Stimulated activated CD4-positive, alpha-beta T cell treated with anti-CD3 and anti-CD28 coated beads, TNF-alpha, amount 100 ng/mL, for 24 hours (primary cell): ENCODE data around the gene GNG3.
"Not testable (repeated sequence)": the region's sequence is repeated elsewhere in the genome, so short reads cannot be mapped to it uniquely, and the experiment has no call there.

Source experiments
- DNase-seq, 3 experiments: peaks; one replicate each; pipeline ENCODE4 v3.0.0-alpha.2; 2020; ENCODE audit warnings: low read depth in 3 of 3

GNG3 gene

DNA sequence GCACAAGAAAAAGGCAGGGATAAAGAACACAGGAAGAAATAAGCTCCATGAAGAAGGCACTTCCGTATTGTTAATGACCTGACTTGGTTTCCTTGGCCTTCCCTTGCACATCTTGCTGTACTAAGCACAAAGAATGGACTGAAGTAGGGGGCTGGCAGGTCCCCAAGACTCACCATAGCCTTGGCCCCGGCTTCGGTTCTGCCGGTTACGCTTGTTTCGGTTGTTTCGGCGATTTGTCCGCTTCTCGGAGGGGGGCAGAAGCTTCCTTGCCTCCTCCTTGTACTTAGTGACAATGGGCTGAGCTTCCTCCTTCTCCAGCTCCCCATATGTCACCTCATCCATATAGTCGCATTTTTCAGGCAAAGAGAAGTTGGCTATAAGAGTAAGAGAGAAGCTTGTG is 9.3 kb downstream of the GNG3 start:
- no peak for DNase-seq

DNA sequence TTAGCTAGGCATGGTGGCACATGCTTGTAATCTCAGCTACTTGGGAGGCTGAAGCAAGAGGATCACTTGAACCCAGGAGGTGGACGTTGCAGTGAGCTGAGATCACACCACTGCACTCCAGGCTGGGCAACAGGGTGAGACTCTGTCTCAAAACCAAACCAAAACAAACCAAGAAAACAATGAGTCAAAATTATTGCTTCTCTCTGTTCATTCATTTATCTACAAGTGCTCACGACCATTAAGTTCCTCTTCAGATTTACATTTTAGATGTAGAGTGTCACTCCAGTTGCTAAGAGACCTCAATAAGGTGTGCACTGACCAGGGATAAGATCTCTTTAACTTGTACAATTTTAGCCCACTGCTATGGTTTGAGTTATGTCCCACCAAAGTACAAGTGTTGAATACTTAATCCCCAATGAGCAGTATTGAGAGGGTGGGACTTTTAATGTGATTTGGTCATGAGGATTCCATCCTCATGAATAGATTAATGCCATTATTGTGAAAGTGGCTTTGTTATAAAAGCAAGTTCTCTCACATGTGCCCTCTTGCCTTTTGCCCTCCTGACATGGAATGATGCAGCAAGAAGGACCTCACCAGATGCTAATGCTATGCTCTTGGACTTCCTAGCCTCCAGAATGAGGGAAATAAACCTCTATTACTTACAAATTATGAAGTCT is 12.0 kb downstream of the GNG3 start:
- no peak for DNase-seq

DNA sequence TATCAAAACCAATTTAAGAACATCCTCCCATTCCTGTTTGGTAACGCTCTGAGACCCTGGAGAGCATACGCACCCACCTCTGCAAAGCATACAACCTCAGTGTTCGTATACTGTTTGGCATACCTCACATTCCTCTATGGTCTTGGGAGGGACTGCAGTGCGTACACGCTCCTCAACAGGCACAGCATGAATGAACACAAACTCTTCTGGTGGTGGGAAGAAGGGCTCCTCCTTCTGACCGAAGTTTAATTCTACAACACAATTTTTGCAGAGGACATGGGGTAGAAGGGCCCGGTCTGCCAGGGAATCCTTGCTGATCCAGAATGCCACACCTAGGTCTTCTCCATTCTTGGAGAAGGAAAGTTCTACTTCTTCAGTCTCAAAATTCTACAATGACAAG is 14.5 kb downstream of the GNG3 start:
- no peak for DNase-seq

DNA sequence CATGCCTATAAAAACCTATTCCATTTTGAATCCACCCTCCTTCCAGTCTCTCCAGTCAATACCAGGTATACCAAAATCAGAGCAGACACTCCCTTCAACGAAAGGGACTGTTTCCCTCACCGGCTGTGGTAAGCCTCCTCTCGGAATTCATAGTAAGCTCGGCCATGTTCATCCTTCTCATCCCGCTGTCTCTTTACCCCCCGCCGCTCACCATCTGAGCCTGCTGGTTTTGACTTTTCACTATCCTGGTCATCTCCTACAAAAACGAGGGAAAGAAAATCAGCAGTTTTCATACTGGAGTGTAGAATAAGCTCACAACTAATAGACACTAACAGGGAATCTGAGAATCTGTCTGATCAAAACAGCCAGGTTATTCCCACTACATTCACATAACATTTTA is 16.7 kb downstream of the GNG3 start:
- DNase-seq: no peak

DNA sequence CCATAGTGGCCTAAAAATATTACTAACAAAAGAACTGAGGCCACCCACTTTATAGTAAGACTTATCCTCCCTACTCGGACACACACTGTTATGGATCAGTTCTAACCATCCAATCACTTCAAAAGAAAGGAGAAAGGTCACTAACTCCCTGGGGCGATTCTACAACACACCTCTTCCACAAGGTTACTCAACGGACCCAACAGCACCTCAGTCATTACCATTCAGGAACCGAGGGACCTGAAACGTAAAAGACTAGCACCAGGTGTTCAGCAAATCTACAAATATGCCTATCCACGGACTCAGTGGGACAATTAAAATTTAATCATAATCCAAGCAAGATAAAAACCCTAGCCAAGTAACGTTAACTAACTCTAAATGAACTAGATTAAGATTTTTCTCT is 18.2 kb downstream of the GNG3 start:
- DNase-seq: no peak

DNA sequence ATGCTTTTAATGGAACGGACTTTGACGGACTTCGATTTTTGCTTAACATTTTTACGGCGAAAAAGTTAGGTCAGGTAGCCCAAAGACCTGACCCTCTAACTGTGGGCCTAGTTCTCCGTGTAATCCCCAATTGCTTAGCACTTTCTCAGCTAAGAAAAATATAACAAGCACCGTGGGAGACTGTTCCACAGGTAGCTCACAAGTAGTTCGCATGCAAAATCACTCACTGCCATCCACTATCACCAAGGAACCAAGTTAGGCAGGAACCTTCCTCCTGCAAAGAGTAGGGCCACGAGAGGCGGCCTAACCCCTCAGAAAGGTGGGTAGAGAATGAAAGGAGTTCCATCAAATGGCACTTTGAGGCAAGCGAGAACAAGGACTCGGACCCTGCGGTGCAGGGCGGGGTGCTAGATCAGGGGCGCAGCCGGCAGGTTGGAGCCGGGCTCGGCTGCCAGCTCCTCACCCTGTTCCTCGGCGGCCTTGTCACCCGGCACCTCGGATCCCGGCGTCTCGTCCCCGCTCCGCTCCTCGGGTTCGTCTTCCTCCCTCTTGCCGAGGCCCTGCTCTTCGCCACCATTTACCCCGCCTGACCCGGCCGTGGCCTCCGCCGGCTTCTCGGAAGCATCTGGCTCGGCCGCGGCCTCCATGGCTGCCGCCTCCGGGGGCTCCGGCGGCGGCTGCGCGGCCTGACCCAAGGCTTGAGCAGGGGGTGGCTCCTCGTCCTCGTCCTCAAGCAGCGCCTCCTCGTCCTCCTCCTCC is 18.9 kb downstream of the GNG3 start:
- DNase-seq: no peak

DNA sequence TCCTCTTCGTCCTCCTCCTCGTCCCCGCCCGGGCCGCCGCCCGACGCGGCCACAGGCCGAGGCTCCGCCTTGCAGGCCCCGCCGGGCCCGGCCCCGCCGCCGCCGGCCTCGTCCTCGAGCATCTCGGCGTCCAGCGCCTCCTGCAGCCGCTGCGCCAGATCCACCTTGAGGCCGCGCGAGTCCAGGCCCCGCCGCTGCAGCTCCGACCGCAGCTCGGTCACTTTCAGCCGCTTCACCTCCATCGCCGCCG is 19.4 kb downstream of the GNG3 start:
- DNase-seq: no peak

DNA sequence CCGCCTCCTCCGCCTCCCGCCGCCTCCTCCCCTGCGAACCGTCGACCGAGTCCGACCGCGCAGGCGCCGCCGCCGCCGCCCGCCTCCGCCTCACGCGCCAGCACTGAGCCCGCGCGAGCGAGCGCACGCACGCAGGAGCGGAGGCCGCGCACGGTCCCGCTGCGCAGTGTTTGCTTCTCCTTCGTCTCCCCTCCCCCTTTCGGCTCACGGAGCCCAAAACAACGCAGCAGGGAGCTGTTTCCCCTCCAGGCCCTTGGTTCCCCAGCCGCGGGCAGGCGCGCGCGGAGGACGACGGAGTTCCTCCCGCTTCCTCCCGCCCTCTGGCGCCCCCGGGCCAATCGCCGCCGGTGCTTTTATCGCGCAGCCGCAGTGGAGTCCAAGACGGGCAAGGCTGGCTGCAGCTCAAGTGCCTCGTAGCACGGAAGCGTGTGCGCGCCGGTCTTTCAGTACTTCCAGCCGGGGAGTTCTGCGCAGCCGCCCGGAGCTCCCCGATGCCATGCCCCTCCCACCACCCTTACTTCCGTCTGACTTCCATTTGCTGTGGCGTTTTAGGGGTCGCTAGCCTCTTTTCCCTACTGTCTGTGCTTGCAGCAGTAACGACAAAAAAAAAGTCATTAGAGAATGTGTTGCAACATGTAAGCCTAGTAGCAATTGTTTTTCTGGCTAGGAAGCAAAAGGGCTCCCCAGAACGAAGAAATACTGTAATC is 19.8 kb downstream of the GNG3 start, which contains the start of gene HNRNPUL2:
HNRNPUL2 (minus strand) TSS at position 293 of the 707 bp plus-strand sequence. CDS start 301 bp downstream, outside the sequence.
- DNase-seq: peak; percentile 96 to 98 (median 98)

DNA sequence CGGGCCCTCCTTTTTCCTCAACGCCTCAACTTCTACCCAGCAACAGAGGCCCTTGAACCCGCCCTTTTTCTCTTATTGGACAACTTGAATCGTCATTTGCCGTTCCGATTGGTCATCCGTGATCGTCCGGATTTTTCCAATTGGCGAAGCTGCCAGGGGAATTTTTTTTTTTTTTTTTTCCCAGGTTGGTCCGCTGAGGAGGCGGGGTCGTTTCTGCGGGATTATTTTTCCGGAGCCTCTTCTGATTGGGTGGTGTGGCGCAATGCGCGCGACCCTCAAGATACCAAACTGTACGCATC is 20.3 kb downstream of the GNG3 start:
- peak; percentile 73 to 79 (median 78) for DNase-seq

DNA sequence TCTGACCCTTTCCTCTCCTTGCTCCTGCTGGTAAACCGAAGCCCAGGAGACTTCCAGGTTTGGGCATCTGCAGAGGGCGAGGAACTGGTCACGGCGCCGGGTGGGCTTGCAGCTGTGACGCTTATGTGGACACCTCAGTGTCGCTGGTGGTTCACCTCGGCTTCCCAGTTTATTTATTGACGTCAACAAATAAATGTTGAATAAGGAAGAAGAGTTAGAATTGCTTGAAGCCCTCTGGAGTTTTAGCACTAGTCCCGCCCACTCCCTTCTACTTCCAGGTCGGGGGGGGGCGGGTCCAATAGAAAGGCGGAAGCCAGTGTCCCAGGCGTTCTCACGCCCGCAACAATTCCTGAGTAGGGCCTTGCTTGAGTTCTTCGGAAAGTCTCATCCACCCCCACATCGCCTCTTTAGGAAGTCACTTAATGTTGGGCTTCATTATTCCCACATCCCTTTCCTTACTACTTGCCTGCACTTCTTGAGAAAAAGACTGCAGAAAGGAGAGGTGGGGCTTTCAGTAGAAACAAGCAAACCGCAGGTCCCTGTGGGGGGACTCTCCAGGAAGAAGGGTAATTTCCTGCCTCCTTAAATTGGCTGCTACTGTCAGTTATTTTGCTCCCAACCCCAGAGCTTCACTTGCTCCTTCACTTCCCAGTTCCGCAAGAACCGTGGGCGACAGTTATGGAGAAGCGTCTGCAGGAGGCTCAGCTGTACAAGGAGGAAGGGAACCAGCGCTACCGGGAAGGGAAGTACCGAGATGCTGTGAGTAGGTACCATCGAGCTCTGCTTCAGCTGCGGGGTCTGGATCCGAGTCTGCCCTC is 20.9 kb downstream of the GNG3 start, which contains the start of gene TTC9C:
TTC9C (plus strand) TSS at position 316 of the 818 bp plus-strand sequence; CDS start at position 679, 363 bp downstream.
- DNase-seq: peak; percentile 67 to 84 (median 73)

DNA sequence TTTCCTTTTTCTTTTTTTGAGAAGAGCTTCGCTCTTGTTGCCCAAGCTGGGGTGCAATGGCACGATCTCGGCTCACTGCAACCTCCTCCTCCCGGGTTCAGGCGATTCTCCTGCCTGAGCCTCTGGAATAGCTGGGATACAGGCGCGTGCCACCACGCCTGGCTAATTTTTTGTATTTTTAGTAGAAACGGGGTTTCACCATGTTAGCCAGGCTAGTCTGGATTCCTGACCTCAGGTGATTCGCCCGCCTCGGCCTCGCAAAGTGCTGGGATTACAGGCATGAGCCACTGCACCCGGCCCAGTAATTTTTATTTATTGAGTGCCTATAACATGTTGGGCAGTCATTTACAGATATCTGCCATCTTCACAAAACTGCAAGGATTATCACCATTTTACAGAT is 22.6 kb downstream of the GNG3 start:
- DNase-seq: not testable (repeated sequence)

DNA sequence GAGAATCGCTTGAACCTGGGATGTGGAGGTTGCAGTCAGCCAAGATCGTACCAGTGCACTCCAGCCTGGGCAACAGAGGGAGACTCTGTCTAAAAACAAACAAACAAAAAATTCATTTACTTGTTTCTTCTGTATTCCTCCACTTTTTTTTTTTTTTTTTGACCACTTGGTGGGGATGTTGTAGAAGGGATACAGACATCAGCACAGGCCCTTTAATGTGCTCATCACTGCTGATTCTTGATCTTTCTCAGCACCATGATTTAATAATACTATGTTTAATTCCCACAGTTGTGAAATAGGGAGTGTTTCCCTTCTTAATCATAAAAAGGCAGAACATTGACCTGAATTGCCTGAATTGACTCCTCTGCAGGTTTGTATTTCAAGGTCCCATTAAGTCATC is 25.4 kb downstream of the GNG3 start:
- no peak for DNase-seq

DNA sequence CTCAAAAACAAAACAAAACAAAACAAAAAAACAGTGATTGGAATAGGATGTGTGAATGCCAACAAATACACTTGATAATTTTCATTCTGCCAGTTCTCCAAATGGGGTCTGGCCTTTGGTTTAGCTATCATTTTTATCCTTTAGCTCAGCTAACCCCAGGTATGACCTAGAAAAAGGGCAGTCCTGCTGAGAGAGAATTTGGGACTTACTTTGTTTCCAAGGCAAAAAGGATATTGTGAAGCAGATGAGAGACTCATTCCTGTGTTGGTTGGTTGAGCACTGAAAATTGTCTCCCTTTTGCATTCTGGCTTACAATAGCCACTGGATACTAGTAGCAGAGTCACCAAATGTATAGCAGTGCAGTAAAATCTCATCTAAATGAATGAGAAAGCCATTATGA is 29.7 kb downstream of the GNG3 start:
- no peak for DNase-seq

DNA sequence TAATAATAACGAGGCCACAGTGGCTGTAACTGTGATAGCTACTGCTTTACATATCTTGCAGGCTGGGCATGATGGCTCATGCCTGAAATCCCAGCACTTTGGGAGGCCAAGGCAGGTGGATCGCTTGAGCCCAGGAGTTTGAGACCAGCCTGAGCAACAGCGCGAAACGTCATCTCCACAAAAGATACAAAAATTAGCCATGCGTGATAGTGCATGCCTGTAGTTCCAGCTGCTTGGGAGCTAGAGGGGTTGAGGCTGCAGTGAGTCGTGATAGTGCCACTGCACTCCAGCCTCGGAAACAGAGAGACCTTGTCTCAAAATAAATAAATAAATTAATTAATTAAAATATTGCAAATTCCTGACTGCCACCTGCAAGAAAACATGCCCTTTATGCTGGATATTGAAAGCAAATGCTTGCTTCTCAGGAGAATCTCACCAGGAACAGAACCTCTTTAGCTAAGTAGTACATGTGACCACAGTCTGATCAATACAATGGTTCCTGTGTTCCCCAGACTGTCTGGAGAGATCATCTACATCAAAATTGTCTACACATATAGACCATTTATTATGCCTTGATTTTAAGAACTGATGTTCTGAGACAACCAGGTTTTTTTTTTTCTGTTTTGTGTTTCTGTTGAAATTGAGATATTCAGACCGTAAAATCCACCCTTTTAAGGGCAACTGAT is 40.1 kb downstream of the GNG3 start:
- DNase-seq: no peak

DNA sequence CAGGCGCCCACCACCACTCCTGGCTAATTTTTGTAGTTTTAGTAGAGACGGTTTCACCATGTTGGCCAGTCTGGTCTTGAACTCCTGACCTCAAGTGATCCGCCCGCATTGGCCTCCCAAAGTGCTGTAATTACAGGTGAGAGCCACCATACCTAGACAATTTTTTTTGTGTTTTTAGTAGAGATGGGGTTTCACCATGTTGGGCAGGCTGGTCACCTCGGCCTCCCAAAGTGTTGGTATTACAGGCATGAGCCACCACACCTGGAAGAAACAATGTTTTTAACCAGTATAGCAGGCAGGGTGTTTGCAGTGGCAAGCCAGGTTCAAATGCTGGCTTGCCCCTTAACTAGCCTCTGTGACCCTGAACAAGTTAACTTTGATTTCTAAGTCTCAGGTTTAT is 42.5 kb downstream of the GNG3 start:
- not testable (repeated sequence) for DNase-seq

DNA sequence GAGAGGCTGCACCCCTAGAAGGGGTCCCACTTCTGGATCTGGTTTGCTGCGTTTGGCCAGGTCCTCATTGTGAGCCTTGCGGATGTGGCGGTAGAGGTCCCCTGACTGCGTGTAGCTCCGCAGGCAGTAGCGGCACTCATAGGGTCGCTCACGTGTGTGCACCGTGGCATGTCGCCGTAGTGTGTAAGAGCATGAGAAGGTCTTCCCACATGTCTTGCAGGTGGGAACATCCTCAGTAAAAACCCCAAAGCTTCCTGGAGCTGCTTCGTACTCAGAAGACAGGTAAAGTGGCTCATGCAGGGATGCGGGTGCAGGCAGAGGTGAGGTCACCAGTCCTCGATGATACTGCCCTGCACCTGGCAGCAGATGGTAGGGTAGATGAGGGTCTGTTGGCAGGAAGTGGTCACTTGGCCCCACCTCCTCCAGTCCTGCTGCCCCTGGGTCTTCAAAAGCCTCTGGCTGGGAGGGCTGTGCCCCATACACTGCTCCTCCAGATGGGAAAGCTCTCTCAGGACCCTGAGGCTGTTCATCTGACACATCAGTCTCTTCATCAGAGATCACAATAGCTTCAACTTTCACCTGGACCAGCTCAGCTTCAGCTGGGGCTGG is 44.8 kb downstream of the GNG3 start:
- no peak for DNase-seq

DNA sequence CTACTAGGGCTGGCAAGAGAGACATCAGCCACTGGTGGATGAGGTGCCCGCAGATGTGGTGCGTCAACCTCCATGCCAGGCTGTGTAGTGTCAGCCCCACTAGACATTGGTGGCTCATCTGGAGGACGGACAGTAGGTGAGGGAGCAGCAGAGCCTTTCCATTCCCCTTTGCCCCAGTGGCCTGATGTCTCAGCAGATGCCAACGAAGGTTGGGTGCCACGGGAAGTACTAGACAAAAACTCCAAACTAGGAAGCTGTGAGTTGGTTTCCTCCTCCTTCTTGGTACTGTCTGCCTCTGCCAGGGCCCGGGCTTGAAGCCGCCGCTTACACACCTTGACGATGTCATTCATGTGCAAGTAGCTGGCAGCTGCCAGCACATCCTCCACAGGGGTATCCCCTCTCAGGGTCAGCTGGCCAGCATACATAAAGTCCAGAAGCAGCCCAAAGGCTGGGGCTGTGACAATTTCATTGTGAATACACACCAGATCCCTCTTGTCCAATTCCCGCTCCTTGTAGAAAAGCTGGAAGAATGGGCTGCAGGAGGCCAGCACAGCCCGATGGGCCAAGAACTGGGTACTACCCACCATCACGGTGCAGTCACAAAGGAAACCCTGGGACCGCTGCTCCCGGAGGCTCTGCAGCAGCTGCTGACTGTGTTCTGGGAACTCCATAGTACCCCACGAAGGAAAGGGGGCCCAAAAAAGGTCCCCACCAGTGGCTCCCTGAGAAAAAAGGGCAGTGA is 45.7 kb downstream of the GNG3 start:
- no peak for DNase-seq

DNA sequence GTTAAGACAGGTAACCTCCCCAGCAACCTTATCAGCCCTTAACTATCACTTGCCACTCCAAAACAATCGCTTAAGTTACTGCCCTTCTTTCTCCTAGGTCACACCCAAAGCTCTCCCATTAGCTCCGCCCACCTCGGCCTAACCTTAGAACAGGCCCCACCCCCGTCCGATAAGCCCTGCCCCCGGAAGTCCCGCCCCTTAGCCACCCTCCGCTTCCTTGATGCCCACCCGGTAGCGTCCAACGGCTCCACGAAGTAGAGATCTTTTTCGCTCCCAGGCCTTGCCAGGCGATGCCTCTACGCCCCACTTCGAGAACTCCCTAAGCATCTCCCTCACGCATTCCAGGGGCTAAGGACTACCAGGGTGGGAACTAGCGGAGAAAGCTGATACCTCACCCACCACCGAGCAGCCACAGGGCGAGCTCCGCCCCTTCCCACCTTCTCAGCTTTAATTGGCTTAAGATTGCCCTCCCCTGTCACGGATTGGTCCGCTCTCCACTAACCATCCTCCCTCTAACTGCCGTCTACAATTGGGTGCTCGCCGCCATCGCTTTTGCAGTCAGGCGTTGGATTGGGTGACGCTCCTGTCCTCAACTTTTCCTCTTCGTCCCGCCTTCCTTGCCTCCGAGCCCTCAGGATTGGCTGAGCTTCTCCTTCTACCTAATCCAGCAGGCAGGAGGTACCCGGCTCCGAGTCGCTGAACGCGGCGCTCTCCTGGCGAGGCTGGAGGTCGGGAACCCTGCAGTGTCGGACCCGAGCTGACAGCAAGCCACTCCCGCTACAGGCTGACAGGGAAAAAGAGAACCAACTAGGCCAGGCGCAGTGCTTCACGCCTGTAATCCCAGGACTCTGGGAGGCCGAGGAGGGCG is 46.5 kb downstream of the GNG3 start, which contains the start of gene ZBTB3:
ZBTB3 (minus strand) TSS at position 425 of the 868 bp plus-strand sequence. CDS start 496 bp downstream, outside the sequence.
- DNase-seq: peak; percentile 92 to 95 (median 95)

DNA sequence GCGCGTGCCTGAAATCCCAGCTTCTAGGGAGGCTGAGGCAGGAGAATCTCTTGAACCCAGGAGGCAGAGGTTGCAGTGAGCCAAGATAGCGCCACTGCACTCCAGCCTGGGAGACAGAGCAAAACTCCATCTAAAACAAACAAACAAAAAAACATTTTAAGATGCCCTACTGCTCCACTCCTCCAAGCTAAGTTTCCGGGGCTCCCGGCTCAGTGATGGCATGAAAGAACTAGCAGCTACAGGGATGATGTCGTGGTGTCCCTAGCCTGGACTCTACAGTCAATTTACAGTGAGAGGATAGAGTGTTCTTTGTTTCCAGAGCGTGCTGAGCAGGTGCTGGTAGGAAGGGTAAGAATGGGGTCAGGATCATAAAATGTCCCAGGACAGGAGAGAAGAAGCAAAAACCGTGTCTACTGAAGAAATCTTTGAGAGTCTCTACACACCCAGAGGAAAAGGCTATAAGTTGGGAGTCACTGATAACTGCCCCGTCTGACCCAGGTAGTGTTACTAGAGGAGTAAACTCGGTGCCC is 47.7 kb downstream of the GNG3 start:
- no peak for DNase-seq
